OCI-LY3 (cell line): Measurements from ENCODE around the gene OR9Q1.

Experiments
- EZH2phosphoT487 ChIP-seq: fragments of 200-600 bp; shearing (Covaris generic); IDR thresholded peaks from 2 replicates; pipeline ENCODE4 v1.6.1; 2018; ENCODE audit warnings: antibody characterized with exemption, mixed run types, low read depth
- TF ChIP-seq, protein P1 (sequence below): fragments of 200-600, 300-600 bp; sonication (generic); IDR thresholded peaks from 2 replicates; pipeline ENCODE4 v1.5.1; 2014; ENCODE audit warnings: antibody characterized with exemption, low read length, low read depth

DNA sequence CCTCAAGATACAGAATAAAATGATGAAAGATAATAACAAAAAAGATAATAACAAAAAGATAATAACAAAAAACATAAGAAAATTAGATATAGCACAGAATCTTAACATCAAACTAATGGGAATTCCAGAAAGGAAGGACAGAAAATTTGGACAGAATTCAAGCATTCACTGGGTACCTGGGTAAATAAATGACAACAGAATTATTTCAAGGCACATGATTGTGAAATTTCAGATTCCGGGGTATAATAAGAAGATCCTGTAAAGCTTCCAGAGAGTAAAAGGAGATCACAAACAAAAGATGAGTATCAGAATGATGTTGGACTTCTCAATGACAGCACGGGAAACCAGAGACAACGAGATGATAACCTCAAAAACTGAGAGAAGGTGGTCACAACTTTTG is 42.1 kb upstream of the OR9Q1 start:
- no peak for TF ChIP-seq EZH2phosphoT487
- TF ChIP-seq, protein P1, sequence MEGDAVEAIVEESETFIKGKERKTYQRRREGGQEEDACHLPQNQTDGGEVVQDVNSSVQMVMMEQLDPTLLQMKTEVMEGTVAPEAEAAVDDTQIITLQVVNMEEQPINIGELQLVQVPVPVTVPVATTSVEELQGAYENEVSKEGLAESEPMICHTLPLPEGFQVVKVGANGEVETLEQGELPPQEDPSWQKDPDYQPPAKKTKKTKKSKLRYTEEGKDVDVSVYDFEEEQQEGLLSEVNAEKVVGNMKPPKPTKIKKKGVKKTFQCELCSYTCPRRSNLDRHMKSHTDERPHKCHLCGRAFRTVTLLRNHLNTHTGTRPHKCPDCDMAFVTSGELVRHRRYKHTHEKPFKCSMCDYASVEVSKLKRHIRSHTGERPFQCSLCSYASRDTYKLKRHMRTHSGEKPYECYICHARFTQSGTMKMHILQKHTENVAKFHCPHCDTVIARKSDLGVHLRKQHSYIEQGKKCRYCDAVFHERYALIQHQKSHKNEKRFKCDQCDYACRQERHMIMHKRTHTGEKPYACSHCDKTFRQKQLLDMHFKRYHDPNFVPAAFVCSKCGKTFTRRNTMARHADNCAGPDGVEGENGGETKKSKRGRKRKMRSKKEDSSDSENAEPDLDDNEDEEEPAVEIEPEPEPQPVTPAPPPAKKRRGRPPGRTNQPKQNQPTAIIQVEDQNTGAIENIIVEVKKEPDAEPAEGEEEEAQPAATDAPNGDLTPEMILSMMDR, result no peak
